Measurements from ENCODE around the gene FANCI.

Gene FANCI

DNA sequence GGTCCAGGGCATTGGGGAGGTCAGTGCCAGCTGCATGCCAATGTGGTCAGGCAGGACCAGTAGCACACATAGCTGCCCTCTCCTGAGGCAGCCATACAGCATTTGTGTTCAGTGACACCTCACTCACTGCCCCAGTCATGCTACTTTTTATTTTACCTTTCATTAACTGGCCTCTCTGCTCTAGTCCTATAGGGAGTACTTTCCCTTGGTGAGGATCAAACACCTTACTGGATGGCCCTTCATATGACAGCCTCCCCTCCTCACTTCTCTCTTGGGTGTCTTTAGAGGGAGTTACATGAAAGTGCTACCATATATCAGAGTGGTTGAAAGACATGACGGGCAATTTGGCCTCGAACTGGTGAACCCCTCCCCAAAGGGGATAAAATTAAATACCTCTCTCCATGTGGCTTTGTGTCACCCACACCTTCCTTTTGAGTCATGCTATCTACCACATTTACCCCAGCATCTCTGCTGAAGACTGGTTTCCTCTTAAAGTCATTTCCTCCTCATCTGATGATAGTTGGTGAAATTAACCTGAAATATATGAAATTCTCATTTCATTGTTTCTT, 40.0 kb upstream of the FANCI start:
- Histone ChIP-seq H3K36me3 (ENCODE audit: control insufficient read depth, insufficient read depth, low read length, severe bottlenecking) (peaks cover 7% of the 10 kb centered on the region), H3K9ac (ENCODE audit: low read length) (no peak overlapping the region), H3K27me3 (replicated peaks; ENCODE audit: control insufficient read depth, insufficient read depth, low read length) (no peaks in the 10 kb centered on the region), H3K9me3 (ENCODE audit: control insufficient read depth, low read length) (no peaks in the 10 kb centered on the region), H3K4me1 (ENCODE audit: control insufficient read depth, insufficient read depth, low read length) (peaks cover 9% of the 10 kb centered on the region), H3K4me3 (ENCODE audit: low read length) (no peak overlapping the region)
- DNase-seq (ENCODE audit: low read depth), result no peak

GRCh38 chr15:89205991-89206585, 37.7 kb upstream of the FANCI start:
- no peaks in the 10 kb centered on the region for H3K4me1 ChIP-seq (ENCODE audit: control insufficient read depth, insufficient read depth, low read length)
- no peaks in the 10 kb centered on the region for H3K9me3 ChIP-seq (ENCODE audit: control insufficient read depth, low read length)
- no peak overlapping the region for H3K4me3 ChIP-seq (ENCODE audit: low read length)
- DNase-seq (ENCODE audit: low read depth), result no peak
- peaks cover 2% of the 10 kb centered on the region for H3K36me3 ChIP-seq (ENCODE audit: control insufficient read depth, insufficient read depth, low read length, severe bottlenecking)
- no peak overlapping the region for H3K9ac ChIP-seq (ENCODE audit: low read length)
- H3K27me3 ChIP-seq (replicated peaks; ENCODE audit: control insufficient read depth, insufficient read depth, low read length), result no peaks in the 10 kb centered on the region

DNA sequence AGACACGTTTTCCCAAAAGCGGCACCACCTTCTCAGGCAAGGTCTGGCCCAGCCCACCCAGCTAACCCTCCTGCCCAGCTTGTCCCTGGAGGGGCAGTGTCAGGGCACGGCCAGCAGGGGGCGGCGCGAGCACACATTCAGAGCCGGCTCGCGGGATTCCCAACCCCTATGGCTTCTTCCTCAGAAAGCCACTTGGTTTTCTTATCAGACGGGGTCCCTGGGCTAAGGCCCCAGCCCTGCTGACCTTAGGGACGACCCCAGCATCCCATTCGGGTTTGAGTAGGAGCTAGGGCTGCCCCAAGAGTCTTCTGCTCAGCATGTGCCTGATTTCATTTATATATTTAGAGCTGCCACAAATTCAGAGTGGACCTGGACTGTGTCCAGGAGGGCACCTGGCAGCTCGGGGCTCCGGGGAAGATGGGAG, 36.9 kb upstream of the FANCI start:
- Histone ChIP-seq H3K9me3 (ENCODE audit: control insufficient read depth, low read length) (no peaks in the 10 kb centered on the region), H3K36me3 (ENCODE audit: control insufficient read depth, insufficient read depth, low read length, severe bottlenecking) (no peaks in the 10 kb centered on the region)
- DNase-seq (ENCODE audit: low read depth), result peak; percentile 87

DNA sequence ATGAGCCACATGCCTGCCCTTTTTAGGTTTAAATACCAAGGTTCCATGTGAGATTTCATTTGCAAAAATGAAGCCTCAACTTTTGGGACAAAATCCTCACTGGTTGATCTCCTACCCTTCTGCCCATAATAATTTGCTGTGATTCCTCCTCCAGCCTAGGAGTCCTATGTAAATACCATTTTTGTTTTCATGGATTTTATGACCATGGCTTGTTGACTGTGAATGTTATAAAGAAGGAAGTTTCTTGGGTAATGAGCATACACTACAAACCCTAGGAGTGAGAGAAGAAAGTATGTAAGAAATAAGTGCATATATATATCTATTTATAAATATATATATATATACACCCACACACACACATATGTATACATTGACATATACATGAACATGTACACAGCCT, 35.5 kb upstream of the FANCI start:
- Histone ChIP-seq H3K9ac (ENCODE audit: low read length) (no peak overlapping the region), H3K4me1 (ENCODE audit: control insufficient read depth, insufficient read depth, low read length) (no peaks in the 10 kb centered on the region), H3K27me3 (replicated peaks; ENCODE audit: control insufficient read depth, insufficient read depth, low read length) (no peaks in the 10 kb centered on the region), H3K36me3 (ENCODE audit: control insufficient read depth, insufficient read depth, low read length, severe bottlenecking) (no peaks in the 10 kb centered on the region), H3K4me3 (ENCODE audit: low read length) (no peak overlapping the region), H3K9me3 (ENCODE audit: control insufficient read depth, low read length) (no peaks in the 10 kb centered on the region)
- DNase-seq (ENCODE audit: low read depth), result no peak

More for the DNA sequence above, 36.9 kb upstream of the FANCI start:
- Histone ChIP-seq H3K4me1 (ENCODE audit: control insufficient read depth, insufficient read depth, low read length) (no peaks in the 10 kb centered on the region), H3K27me3 (replicated peaks; ENCODE audit: control insufficient read depth, insufficient read depth, low read length) (no peaks in the 10 kb centered on the region), H3K9ac (ENCODE audit: low read length) (no peak overlapping the region), H3K4me3 (ENCODE audit: low read length) (peak overlapping the region; percentile 15)

- Histone ChIP-seq H3K27me3 (replicated peaks; ENCODE audit: control insufficient read depth, insufficient read depth, low read length) (no peaks in the 10 kb centered on the region), H3K4me3 (ENCODE audit: low read length) (no peak overlapping the region), H3K36me3 (ENCODE audit: control insufficient read depth, insufficient read depth, low read length, severe bottlenecking) (no peaks in the 10 kb centered on the region), H3K9me3 (ENCODE audit: control insufficient read depth, low read length) (no peaks in the 10 kb centered on the region), H3K9ac (ENCODE audit: low read length) (no peak overlapping the region), H3K4me1 (ENCODE audit: control insufficient read depth, insufficient read depth, low read length) (no peaks in the 10 kb centered on the region)
- no peak for DNase-seq (ENCODE audit: low read depth)
Observed at GRCh38 chr15:89209057-89209456, 34.7 kb upstream of the FANCI start.

GRCh38 chr15:89211678-89212170, 32.1 kb upstream of the FANCI start:
- peaks cover 2% of the 10 kb centered on the region for H3K27me3 ChIP-seq (replicated peaks; ENCODE audit: control insufficient read depth, insufficient read depth, low read length)
- H3K9me3 ChIP-seq (ENCODE audit: control insufficient read depth, low read length), result no peaks in the 10 kb centered on the region
- DNase-seq (ENCODE audit: low read depth), result peak; percentile 33
- H3K36me3 ChIP-seq (ENCODE audit: control insufficient read depth, insufficient read depth, low read length, severe bottlenecking), result no peaks in the 10 kb centered on the region
- H3K9ac ChIP-seq (ENCODE audit: low read length), result no peak overlapping the region
- no peaks in the 10 kb centered on the region for H3K4me1 ChIP-seq (ENCODE audit: control insufficient read depth, insufficient read depth, low read length)
- no peak overlapping the region for H3K4me3 ChIP-seq (ENCODE audit: low read length)

DNA sequence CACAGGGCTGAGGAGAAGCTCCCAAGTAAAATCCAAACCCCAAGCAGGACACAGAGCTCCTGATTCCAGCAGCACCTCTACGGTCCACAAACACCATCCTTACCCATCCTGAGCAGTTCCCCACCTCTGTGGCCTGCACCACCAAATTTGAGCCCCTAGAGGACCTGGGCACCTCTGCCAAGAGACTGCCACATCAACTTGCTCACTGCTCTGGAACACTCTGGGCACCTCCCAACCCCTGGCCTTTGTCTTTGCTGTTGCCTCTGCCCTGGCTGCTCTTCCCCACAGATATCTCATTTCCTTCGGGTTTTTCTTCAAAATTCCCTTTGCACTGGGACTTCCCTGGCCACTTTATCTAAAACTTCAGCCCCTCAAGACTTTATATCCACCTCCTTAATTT, 28.2 kb upstream of the FANCI start:
- H3K9me3 ChIP-seq (ENCODE audit: control insufficient read depth, low read length), result no peaks in the 10 kb centered on the region
- H3K4me1 ChIP-seq (ENCODE audit: control insufficient read depth, insufficient read depth, low read length), result peaks cover 4% of the 10 kb centered on the region
- H3K36me3 ChIP-seq (ENCODE audit: control insufficient read depth, insufficient read depth, low read length, severe bottlenecking), result no peaks in the 10 kb centered on the region
- H3K27me3 ChIP-seq (replicated peaks; ENCODE audit: control insufficient read depth, insufficient read depth, low read length), result peaks cover 25% of the 10 kb centered on the region
- no peak for DNase-seq (ENCODE audit: low read depth)
- H3K9ac ChIP-seq (ENCODE audit: low read length), result no peak overlapping the region
- no peak overlapping the region for H3K4me3 ChIP-seq (ENCODE audit: low read length)

GRCh38 chr15:89217031-89217430, 26.7 kb upstream of the FANCI start:
- H3K4me3 ChIP-seq (ENCODE audit: low read length), result no peak overlapping the region
- no peak overlapping the region for H3K9ac ChIP-seq (ENCODE audit: low read length)
- no peaks in the 10 kb centered on the region for H3K9me3 ChIP-seq (ENCODE audit: control insufficient read depth, low read length)
- no peak for DNase-seq (ENCODE audit: low read depth)
- H3K4me1 ChIP-seq (ENCODE audit: control insufficient read depth, insufficient read depth, low read length), result peaks cover 4% of the 10 kb centered on the region
- H3K27me3 ChIP-seq (replicated peaks; ENCODE audit: control insufficient read depth, insufficient read depth, low read length), result peaks cover 34% of the 10 kb centered on the region
- no peaks in the 10 kb centered on the region for H3K36me3 ChIP-seq (ENCODE audit: control insufficient read depth, insufficient read depth, low read length, severe bottlenecking)

DNA sequence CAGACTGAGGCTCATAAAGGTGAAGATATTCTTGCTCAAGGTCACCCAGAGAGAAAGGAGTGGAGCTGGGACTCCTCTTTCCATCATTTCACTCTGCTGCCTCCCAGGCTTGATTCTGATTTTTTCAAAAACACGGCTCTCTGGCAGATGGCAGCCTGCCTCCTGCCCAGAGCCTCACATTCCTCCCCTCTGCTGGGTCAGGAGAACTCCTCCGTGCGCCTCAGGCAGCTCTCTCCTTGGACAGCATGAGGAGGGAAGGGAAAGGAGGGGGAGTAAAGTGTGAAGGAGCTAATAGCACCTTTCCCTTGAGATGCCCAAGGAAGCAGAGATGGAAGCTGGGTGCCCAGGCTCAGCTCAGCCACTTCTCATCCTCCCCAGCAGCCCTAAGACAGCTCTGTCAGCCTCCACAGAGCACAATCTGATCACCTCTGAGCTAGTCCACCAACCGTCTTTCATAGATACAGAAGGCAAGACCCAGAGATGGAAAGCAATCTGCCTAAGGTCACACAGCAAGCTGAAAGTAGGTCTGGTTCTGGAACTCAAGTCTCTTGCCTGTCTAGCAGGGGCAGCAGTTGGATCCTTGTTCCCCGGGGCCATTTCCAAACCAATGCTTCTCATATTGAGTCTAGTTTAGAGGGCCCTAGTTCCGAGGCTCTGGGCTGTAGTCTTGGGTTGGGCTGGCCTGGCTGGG, 25.9 kb upstream of the FANCI start:
- Histone ChIP-seq H3K9ac (ENCODE audit: low read length) (no peak overlapping the region), H3K9me3 (ENCODE audit: control insufficient read depth, low read length) (no peaks in the 10 kb centered on the region), H3K4me1 (ENCODE audit: control insufficient read depth, insufficient read depth, low read length) (peaks cover 4% of the 10 kb centered on the region), H3K4me3 (ENCODE audit: low read length) (no peak overlapping the region), H3K36me3 (ENCODE audit: control insufficient read depth, insufficient read depth, low read length, severe bottlenecking) (no peaks in the 10 kb centered on the region), H3K27me3 (replicated peaks; ENCODE audit: control insufficient read depth, insufficient read depth, low read length) (peaks cover 35% of the 10 kb centered on the region)
- DNase-seq (ENCODE audit: low read depth), result no peak

DNA sequence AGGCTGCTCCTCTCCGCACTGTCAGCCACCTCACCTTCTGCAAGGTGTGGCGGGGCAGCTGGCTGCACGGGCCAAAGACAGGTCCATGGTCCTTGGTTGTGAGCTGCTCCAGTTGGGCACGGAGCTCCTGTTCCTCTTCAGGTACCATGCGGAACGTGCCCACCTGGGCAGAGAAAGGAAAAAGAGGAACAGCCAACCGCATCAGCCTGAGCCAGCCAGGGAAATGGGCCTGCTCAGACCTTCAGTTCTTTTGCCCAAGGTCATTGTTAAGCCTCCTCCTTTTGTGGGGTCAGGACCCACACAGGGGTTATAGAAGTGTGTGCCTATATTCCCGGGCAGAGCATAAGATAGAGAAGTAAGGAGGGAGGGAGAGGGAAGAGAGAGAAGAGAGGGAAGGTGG, 25.2 kb upstream of the FANCI start:
- H3K4me3 ChIP-seq (ENCODE audit: low read length), result no peak overlapping the region
- H3K36me3 ChIP-seq (ENCODE audit: control insufficient read depth, insufficient read depth, low read length, severe bottlenecking), result no peaks in the 10 kb centered on the region
- H3K9me3 ChIP-seq (ENCODE audit: control insufficient read depth, low read length), result no peaks in the 10 kb centered on the region
- peaks cover 35% of the 10 kb centered on the region for H3K27me3 ChIP-seq (replicated peaks; ENCODE audit: control insufficient read depth, insufficient read depth, low read length)
- H3K4me1 ChIP-seq (ENCODE audit: control insufficient read depth, insufficient read depth, low read length), result peaks cover 4% of the 10 kb centered on the region
- no peak for DNase-seq (ENCODE audit: low read depth)
- no peak overlapping the region for H3K9ac ChIP-seq (ENCODE audit: low read length)

DNA sequence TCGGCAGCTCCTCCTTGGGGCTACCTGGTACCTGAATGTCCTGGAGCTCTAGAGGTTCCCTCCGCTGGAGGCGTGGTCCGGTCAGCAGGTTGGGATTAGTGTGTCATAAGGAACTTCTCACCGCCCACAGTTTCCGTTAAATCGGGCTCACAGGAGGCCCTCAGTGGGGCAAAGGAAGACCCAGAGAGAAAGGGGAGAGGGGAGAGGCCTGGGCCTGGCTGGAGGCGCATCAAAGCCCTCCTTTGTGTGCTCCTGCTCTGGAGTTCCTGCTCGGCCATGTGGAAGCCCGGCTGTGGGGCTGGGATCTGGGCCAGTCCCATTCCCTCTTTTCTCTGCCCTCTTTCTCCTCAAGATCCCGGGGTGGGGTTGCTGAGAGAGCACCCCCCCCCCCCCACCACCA, 22.2 kb upstream of the FANCI start, which contains the start of gene RLBP1:
Gene RLBP1 (minus strand): TSS at position 37 of the 400 bp plus-strand sequence. CDS start 2,604 bp downstream, outside the sequence.
- Histone ChIP-seq H3K9ac (ENCODE audit: low read length) (no peak within 1 kb of the TSS), H3K9me3 (ENCODE audit: control insufficient read depth, low read length) (no peaks in the 10 kb centered on the region), H3K4me1 (ENCODE audit: control insufficient read depth, insufficient read depth, low read length) (peaks cover 4% of the 10 kb centered on the region), H3K27me3 (replicated peaks; ENCODE audit: control insufficient read depth, insufficient read depth, low read length) (peaks cover 35% of the 10 kb centered on the region), H3K36me3 (ENCODE audit: control insufficient read depth, insufficient read depth, low read length, severe bottlenecking) (no peaks in the 10 kb centered on the region), H3K4me3 (ENCODE audit: low read length) (no peak within 1 kb of the TSS)
- no peak for DNase-seq (ENCODE audit: low read depth)

Data from adipocyte (in vitro differentiated cells).